Measurements from ENCODE around the gene NOLC1.

Gene NOLC1

GRCh38 chr10:102151774-102152544 is at the start of gene NOLC1:
Gene NOLC1 (plus strand): TSS chr10:102152389. CDS start chr10:102152411, 22 bp downstream.
- peak; percentile 100 for DNase-seq

GRCh38 chr10:102102421-102102820 is 49.8 kb upstream of the NOLC1 start:
- DNase-seq = no peak

DNA sequence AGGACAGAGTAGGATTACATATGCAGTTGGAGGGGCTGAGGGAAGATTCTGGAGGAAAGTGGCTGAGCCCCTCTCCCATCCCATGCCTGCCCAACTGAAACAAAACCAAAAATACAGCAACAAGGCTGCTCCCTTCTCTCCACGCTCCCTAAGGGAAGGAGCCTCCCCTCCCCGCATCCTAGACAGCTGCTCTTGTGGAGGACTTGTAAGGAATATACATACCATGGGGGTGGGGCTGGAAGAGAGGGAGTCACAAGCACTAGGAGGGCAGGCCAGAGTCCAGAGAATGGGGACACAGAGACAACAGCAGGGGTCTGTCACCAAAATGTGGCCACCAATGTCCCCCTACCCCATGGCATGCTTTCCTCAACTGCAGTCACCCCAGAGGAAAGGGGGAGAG is 45.2 kb upstream of the NOLC1 start:
- DNase-seq = no peak

DNA sequence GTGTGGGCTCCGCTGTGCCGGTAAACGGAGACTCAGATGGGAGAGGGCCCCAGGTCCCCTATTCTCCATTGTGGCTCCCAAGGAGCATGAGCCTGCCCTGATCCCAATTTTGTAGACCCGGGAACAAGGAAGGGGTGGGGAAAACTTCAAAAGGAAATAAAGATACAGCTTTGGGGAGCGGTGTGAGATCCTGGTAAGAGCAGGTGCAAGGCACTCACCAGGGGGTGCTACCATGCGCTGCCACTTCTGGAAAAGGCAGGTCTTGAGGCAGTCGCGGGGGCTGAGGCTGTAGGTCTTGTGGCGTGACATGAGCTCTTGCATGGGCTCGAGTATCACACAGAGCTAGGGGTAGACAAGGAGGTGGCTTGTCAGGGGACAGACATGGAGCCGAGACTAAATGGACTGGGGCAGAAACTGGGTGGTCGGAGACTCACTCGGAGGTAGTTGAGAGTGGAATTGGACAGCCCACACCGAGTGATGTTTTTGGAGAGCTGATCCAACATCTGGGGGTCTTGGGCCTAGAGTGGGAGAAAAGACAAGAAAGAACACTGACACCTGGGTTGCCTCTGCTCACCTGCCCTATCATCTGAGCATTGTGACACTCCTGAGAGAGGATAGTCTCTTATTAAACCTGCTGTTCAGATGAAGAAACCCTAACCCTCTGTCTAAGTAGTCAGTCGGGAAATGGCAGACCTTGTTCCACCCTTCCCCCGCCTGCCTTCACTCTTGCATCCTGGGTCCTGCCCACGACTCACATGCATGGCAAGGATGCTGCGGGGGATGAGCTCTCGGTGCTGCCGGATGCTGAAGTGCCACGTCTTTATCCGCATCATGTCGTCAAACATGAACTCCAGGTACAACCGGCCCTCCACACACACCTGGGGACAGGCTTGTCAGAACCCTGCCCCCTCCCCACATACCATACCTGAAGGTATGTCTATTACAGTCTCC is 42.7 kb upstream of the NOLC1 start:
- DNase-seq = no peak

DNA sequence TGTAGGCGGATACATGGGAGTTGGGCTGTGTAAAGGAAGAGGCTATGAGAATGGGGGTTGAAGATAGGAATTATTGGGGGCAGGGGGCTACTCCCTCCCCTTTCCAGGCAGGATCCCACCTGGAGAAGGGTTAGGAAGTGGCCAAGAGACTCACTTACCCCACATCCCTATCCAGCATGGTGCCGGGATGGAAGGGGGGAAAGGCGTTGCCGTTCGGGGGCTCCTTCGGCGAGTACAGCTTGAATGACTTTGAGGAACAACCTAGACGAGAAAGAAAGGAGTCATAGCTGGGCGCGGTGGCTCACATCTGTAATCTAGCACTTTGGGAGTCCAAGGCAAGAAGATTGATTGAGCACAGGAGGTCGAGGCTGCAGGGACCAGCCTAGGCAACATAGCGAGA is 40.9 kb upstream of the NOLC1 start:
- DNase-seq = no peak

DNA sequence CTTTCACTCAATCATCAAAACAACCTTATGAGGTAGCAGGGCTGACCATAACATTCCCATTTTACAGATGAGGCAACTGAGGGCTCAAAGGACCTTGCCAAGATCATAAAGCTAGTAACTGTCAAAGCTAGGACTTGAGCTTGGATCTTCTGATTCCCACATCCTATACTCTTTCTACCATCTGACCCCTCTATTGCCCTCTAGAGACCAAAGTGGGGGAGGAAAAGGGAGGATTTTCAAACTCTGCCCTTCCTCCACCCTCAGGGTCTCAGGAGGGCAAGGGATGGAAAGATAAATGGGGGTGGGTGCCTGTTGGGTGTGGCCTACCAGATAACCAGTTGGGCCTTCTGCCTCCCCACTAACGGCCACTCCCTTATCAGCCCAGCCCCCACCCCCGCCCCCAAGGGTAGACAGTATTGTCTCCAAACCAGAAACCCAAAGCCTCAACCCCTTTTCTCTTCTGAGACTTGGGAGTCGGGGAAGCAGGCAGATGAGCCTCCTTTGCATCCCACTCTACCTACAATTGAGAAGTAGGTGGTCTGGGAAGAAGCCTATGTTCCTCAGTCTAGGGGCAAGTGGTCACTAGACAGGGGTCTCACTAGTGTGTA is 39.9 kb upstream of the NOLC1 start:
- no peak for DNase-seq

DNA sequence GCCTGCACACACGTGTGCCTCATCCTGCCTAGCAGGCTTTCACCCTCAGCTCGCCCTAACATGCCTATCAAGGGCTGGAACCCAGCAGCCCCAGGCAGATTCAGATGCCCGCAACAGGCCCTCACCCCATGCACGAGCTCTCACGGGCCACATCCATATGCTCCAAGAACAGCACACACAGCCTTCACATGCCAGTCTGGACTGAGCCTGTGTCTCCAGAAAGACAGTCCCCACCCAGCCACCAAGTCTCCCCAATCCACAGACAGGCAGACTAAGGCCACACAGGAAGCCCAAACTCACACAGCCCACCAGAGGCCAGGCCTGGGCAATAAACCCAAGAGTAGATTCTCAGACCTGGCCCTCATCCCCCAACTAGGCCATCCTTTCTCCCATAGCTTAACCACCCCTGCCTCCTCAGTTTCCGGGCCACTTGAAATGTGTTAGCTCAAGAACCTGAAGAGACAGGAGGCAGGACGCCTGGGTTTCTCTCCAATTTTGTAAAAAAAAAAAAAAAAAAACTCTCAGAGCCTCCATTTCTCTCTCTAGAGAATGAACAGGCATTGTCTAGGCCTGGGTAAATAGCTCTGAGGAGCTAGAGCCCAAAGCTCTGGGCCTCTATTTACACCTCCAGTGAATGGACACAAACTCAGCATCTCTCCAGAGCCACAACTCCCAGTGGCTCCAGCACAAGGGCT is 38.8 kb upstream of the NOLC1 start:
- peak; percentile 49 for DNase-seq

GRCh38 chr10:102113956-102114857 is 38.0 kb upstream of the NOLC1 start:
- DNase-seq = no peak

DNA sequence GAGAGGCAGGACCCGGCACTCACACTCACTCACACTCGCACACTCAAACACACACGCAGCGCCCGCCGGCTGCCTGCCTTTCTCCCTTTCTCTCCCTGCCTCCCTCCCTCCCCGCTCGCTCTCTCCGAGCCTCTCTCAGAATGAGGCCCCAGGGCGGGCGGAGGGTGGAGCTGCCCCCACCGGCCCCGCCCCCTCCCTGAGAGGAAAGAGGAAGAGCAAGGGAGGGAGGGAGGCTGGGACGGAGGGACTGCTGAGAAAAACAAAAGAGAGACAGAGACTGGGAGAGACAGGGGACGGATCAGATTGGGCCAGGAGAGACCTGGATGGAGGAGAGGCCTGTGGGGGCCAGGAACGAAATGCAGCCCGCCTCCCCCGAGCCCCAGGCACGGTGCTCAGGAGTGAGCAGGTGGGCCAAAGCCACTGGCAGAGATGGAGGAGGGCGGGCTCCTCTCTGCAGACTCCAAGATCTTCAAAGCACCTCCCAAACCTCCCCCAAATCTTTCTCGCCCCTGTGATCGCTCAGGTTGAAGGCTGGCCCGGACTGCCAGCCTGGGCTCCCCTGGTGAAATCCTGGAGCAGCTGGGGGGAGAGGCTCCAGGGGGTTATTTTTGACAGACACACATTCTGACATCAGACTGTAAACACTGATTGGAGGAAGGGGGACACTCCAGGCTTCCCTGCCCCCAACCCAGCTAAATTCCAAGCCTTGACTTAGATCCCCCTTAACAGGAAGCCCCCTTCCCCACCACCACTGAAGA is 37.1 kb upstream of the NOLC1 start:
- DNase-seq = peak; percentile 94

DNA sequence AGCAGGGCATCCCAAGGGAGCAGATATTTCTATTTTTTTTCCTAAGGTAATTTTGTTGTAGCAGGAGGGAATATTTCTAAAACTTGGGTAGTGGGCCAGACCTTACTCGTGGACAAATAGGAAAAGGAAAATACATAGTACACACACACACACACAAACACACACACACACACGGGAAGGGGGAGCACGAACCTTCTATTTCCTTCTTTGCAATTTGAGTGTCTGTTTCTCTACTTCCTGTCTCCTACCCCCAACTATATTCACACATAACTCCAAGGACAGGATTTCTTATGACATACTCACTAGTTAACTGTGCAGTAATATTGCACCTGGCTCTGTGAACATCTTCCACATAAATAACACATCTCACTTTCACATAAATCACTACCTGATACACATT is 36.4 kb upstream of the NOLC1 start:
- DNase-seq = peak; percentile 36

DNA sequence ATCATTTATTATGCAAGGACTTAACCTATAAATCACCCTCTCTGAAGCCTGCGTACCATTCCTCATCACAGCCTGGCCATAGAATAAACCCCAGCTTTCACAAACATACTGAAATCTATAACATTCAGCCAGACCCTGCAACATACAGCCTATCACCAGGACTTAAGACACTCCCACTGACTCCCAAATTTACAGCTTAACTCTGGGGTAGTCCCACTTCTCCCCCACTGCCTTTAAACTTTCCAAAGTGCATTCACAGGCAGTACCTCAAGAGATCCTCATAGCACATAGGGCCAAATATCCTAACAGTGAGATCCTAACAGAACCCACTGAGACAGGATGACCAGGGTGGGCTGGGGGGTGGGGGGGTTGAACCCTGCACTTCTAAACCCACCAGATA is 35.5 kb upstream of the NOLC1 start:
- DNase-seq = no peak

- peak; percentile 77 for DNase-seq
These were observed 34.6 kb upstream of the NOLC1 start for GRCh38 chr10:102117391-102118159.

DNA sequence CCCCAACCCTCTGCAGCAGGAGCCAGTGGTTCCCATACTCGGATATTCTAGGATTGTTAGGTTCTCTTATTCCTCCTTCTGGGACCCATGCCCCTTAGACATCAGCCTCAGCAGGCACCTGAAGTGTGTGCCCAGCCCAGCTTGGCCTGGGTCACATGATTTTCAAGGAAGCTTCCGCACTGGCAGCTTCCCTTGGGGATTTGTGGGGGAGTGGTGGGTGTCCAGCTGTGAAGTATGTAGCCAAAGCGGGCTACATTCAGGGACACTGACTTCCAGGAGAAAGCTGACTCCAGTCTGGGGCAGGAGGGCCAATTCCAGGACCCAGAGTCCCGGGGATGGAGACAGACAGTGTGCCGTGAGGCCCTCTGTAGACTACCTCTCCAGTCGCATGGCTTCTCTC is 33.3 kb upstream of the NOLC1 start:
- peak; percentile 39 for DNase-seq

DNA sequence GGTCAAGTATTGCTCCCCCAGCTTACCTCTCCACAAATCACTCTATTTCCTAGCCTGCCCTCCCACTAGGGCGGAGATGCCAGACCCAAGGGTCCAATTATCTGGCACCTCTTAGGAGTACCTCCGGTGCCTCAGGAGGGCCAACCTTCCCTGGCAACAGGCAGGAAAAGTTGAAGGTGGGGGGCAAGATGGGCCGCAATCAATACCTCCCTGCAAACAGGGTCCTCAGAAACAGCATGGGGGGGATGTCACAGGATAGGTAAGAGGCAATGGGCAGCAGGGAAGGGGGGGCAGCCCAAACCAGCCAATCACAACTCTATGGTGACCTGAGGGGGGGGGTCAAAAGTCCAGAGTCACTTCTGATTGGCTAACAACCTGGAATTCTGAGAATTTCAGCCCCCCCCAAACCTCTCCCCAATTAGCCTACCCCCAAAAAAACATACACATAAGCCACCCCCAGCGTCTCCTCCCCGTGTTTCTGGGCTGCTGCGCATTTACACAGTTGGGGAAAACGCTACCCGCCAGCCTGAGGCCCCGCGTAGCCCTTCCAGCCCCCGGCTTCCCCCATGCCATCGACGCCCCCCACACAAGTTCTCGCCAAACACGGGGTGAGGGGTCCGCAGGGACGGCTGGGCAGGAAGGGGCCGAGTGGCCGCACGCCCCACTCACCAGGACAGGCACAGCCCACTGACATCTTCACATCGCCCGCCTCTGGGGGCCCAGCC is 32.6 kb upstream of the NOLC1 start:
- DNase-seq = peak; percentile 79

DNA sequence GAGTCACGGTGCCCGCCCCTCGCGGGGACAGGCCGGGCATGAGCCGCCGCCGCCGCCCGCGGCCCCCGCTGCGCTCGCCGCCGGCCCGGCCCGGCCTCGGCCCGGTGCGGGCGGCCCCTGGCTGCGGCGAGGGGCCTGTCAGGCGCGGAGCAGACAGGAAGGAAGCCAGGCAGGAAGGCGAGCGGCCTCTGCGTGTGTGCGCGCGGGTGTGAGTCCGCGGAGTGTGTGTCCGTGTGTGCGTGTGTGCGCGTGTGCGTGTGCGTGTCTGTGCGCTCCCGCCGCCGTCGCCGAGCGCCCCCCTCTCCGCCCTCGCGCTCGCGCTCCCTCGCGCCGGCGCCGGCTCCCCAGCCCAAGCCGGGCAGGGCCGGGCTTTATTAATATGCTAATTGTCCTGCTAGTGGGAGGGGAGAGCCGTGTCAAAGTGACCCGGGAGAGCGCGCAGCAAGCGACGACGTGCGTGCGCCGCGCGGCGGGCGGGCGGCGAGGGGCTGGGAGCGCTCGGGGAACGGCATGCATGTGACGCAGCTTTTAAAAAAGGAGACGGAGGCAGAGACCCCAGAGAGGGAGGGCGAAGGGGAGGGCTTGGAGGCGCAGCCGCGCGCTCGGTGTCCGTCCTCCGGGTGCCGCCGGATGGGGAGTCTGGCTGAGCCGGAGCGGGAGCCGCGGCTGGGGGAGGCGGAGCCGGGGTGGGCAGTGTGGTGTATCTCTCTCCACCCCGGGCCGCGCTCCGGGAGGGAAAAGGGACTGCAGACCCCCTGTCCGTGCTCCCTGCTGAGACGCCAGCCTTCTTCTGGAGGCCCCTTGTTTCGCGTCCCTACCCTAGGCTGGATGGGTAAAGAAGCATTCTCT is 31.8 kb upstream of the NOLC1 start, which contains the start of gene LDB1:
Gene LDB1 (minus strand): TSS at position 227 of the 849 bp plus-strand sequence. CDS start 258 bp downstream, outside the sequence.
- peak; percentile 78 for DNase-seq

DNA sequence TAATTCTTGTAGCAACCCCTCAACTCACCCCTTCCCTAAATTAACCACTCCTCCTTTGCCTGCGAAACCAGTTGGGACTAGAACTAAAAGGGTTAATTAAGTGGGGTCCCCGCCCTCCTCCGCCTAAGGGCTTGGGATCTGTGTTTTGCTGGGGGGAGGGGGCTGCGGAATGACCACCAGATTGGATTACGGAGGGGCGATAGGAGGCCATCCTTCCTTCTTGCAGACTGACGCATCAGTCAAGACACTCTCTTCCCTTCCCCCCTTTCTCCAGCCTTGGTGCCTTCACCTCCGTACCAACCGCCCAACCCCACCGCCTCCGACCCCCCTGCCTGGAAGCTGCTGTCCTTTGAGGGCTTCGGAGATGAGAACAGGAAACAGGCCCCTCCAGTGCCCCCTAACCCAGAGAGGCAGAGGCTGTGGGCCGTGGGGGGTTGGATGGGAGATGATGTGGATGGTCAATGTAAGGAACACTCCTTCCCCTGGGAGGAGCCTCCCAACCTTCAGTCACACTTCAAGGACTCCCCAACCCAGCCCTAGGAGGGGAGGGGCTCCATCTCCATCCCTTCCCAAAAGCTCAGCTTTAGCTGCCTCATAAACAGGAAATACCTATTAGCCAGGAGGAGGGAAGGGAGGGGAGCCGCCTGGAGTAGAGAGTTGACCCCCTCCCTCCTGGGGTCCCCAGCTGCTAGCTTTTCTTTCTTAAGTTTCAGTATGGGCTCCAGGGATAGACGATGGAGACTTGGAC is 31.0 kb upstream of the NOLC1 start:
- DNase-seq = peak; percentile 14

DNA sequence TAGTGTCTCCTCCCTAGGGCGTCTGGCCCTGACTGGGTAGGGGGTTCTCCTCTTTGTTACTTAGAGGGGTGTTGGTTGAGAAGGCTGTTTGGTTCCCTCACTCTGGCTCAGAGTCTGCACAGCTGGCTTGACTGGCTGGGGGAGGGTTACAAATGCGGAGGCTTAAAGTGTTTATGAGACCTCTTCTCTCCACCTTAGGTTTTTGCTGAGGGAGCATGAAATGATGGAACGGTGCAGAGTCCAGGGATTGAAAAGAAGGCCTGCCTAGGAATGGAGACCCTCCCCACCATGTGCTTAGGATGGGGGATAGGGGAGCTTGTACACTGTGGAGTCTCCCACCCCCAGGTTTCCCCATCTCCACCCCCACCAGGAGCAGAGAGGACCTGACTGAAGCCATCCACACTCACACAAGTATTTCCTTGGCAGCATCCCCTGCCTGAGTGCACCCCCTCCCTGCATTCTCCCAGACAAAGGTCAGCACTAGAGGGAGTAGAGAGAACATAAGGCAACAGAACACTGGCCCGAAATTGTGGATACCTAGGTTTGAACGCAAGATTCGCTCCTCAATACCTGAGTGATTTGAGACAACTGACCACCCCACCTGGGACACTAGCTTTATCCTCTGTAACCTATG is 30.3 kb upstream of the NOLC1 start:
- DNase-seq = no peak

All from activated CD4-positive, alpha-beta T cell treated with anti-CD3 and anti-CD28 coated beads, Interleukin-2, Interleukin-6, amounts not matched to agents 100 ng/mL and 50 ng/mL, durations not matched to agents 16 hours and 8 hours (primary cell).